BLaER1 treated with 17β-estradiol and CSF1 and Interleukin-3, amounts not matched to agents 10 nM and 100 nM (cell line): Measurements from ENCODE around the gene GRAPL.
"Not testable (repeated sequence)": the region's sequence is repeated elsewhere in the genome, so short reads cannot be mapped to it uniquely, and the experiment has no call there.

Source experiments
- H3K27ac ChIP-seq, 11 experiments: shearing (Covaris generic); formaldehyde crosslinking; 2 replicates each; pipeline ENCODE4 v1.8.1; 2022
- H3K27me3 ChIP-seq, 11 experiments: shearing (Covaris generic); formaldehyde crosslinking; 2 replicates each; pipeline ENCODE4 v1.8.1; 2022
- H3K36me3 ChIP-seq, 11 experiments: shearing (Covaris generic); formaldehyde crosslinking; 2 replicates each; pipeline ENCODE4 v1.8.1; 2022
- H3K4me1 ChIP-seq, 10 experiments: shearing (Covaris generic); formaldehyde crosslinking; 2 replicates each; pipeline ENCODE4 v1.8.1; 2022
- H3K4me2 ChIP-seq, 11 experiments: shearing (Covaris generic); formaldehyde crosslinking; 2 replicates each; pipeline ENCODE4 v1.8.1; 2022
- H3K4me3 ChIP-seq, 10 experiments: shearing (Covaris generic); formaldehyde crosslinking; 2 replicates each; pipeline ENCODE4 v1.8.1; 2022
- H3K9ac ChIP-seq, 11 experiments: shearing (Covaris generic); formaldehyde crosslinking; 2 replicates each; pipeline ENCODE4 v1.8.1; 2022
- H3K9me3 ChIP-seq, 11 experiments: shearing (Covaris generic); formaldehyde crosslinking; replicated peaks in 1 of 11; 2 replicates each; pipeline ENCODE4 v1.8.1; 2022
- H4K20me1 ChIP-seq, 11 experiments: shearing (Covaris generic); formaldehyde crosslinking; 2 replicates each; pipeline ENCODE4 v1.8.1; 2022
- Cebpa-rat ChIP-seq, 11 experiments: shearing (Covaris generic); IDR thresholded peaks; 2 replicates each; pipeline ENCODE4 v1.8.1; 2022

The GRAPL gene

GRCh38 chr17:19118695-19119094 is 8.7 kb upstream of the GRAPL start:
- not testable (repeated sequence) for H3K27ac ChIP-seq, H3K9me3 ChIP-seq, H3K9ac ChIP-seq, H3K4me2 ChIP-seq, H3K4me3 ChIP-seq, H3K36me3 ChIP-seq, H3K4me1 ChIP-seq, H4K20me1 ChIP-seq, H3K27me3 ChIP-seq

GRCh38 chr17:19125289-19125688 is 2.1 kb upstream of the GRAPL start:
- not testable (repeated sequence) for H4K20me1 ChIP-seq, H3K9me3 ChIP-seq, H3K9ac ChIP-seq, H3K27me3 ChIP-seq, H3K4me1 ChIP-seq, H3K36me3 ChIP-seq, H3K4me3 ChIP-seq
- 0 out of 22 replicates have a peak overlapping the region, but pooled peaks of 1 of the 11 experiments have one; percentile 46 for H3K27ac ChIP-seq
- H3K4me2 ChIP-seq, result peak overlapping the region in 6 of 11 experiments; percentile 42 to 64 (median 44); a peak in 4 of 22 replicates
- 0 out of 22 replicates have a peak, but pooled peaks of 1 of the 11 experiments have one; percentile 21 for TF ChIP-seq Cebpa-rat (IDR thresholded peaks at IDR 0.05)

GRCh38 chr17:19129500-19129899 is 2.1 kb downstream of the GRAPL start:
- H3K27ac ChIP-seq, H3K4me2 ChIP-seq, H3K9me3 ChIP-seq, H3K4me3 ChIP-seq, H3K27me3 ChIP-seq, H3K9ac ChIP-seq, H3K4me1 ChIP-seq, H4K20me1 ChIP-seq, H3K36me3 ChIP-seq: not testable (repeated sequence)

GRCh38 chr17:19131108-19131507 is 3.7 kb downstream of the GRAPL start:
- H3K9ac ChIP-seq, H3K4me3 ChIP-seq, H3K27me3 ChIP-seq, H3K36me3 ChIP-seq, H4K20me1 ChIP-seq, H3K27ac ChIP-seq, H3K4me1 ChIP-seq, H3K4me2 ChIP-seq, H3K9me3 ChIP-seq: not testable (repeated sequence)

- not testable (repeated sequence) for H3K9me3 ChIP-seq, H3K27ac ChIP-seq, H3K36me3 ChIP-seq, H3K4me2 ChIP-seq, H3K27me3 ChIP-seq, H4K20me1 ChIP-seq, H3K4me3 ChIP-seq, H3K9ac ChIP-seq, H3K4me1 ChIP-seq
Observed at GRCh38 chr17:19131772-19132171, 4.4 kb downstream of the GRAPL start.

- not testable (repeated sequence) for H3K27me3 ChIP-seq, H3K9me3 ChIP-seq, H4K20me1 ChIP-seq, H3K9ac ChIP-seq, H3K4me1 ChIP-seq, H3K4me2 ChIP-seq, H3K36me3 ChIP-seq, H3K27ac ChIP-seq, H3K4me3 ChIP-seq
Observed at GRCh38 chr17:19133793-19134192, 6.4 kb downstream of the GRAPL start.

GRCh38 chr17:19135391-19135790 is 8.0 kb downstream of the GRAPL start:
- H3K27me3 ChIP-seq, H3K36me3 ChIP-seq, H3K4me3 ChIP-seq, H3K4me1 ChIP-seq, H3K9me3 ChIP-seq, H3K27ac ChIP-seq, H3K4me2 ChIP-seq, H3K9ac ChIP-seq, H4K20me1 ChIP-seq: not testable (repeated sequence)

- not testable (repeated sequence) for H3K4me1 ChIP-seq, H3K27ac ChIP-seq, H3K9ac ChIP-seq, H4K20me1 ChIP-seq, H3K4me2 ChIP-seq, H3K27me3 ChIP-seq, H3K9me3 ChIP-seq, H3K36me3 ChIP-seq, H3K4me3 ChIP-seq
Observed at GRCh38 chr17:19136138-19136537, 8.7 kb downstream of the GRAPL start.

GRCh38 chr17:19136605-19137004 is 9.2 kb downstream of the GRAPL start:
- H3K4me3 ChIP-seq, H3K9me3 ChIP-seq, H3K4me2 ChIP-seq, H4K20me1 ChIP-seq, H3K27ac ChIP-seq, H3K36me3 ChIP-seq, H3K9ac ChIP-seq, H3K27me3 ChIP-seq, H3K4me1 ChIP-seq: not testable (repeated sequence)

- not testable (repeated sequence) for H3K27me3 ChIP-seq, H3K9me3 ChIP-seq, H3K27ac ChIP-seq, H3K36me3 ChIP-seq, H3K4me3 ChIP-seq, H4K20me1 ChIP-seq, H3K4me2 ChIP-seq, H3K4me1 ChIP-seq, H3K9ac ChIP-seq
Observed at GRCh38 chr17:19137959-19138358, 10.6 kb downstream of the GRAPL start.

GRCh38 chr17:19141366-19142155 is 14.2 kb downstream of the GRAPL start:
- not testable (repeated sequence) for H3K36me3 ChIP-seq, H3K27me3 ChIP-seq, H4K20me1 ChIP-seq, H3K4me1 ChIP-seq, H3K27ac ChIP-seq, H3K4me3 ChIP-seq, H3K4me2 ChIP-seq, H3K9me3 ChIP-seq, H3K9ac ChIP-seq

- H4K20me1 ChIP-seq, H3K9me3 ChIP-seq, H3K27me3 ChIP-seq, H3K9ac ChIP-seq, H3K4me2 ChIP-seq, H3K27ac ChIP-seq, H3K4me1 ChIP-seq, H3K4me3 ChIP-seq, H3K36me3 ChIP-seq: not testable (repeated sequence)
Observed at GRCh38 chr17:19142419-19142818, 15.0 kb downstream of the GRAPL start.

GRCh38 chr17:19143097-19143777 is 15.8 kb downstream of the GRAPL start:
- H3K4me1 ChIP-seq, H3K9me3 ChIP-seq, H3K4me2 ChIP-seq, H3K4me3 ChIP-seq, H3K27me3 ChIP-seq, H3K36me3 ChIP-seq, H4K20me1 ChIP-seq, H3K9ac ChIP-seq, H3K27ac ChIP-seq: not testable (repeated sequence)

- not testable (repeated sequence) for H3K27me3 ChIP-seq, H4K20me1 ChIP-seq, H3K36me3 ChIP-seq, H3K4me3 ChIP-seq, H3K4me2 ChIP-seq, H3K9me3 ChIP-seq, H3K27ac ChIP-seq, H3K4me1 ChIP-seq, H3K9ac ChIP-seq
Observed at GRCh38 chr17:19144373-19144772, 17.0 kb downstream of the GRAPL start.
